SH-SY5Y (cell line): ENCODE results near the gene AGAP1.

Experiments used
- GATA2 ChIP-seq: IDR thresholded peaks from 2 replicates; pipeline ENCODE4 v1.6.1; 2011; ENCODE audit warnings: mild to moderate bottlenecking, low read depth, low read length
- GATA3 ChIP-seq: IDR thresholded peaks from 2 replicates; pipeline ENCODE4 v1.6.1; 2011; ENCODE audit warnings: low read depth, mild to moderate bottlenecking, low read length, moderate library complexity

GRCh38 chr2:235911633-235912233 is 417.9 kb downstream of the AGAP1 start:
- TF ChIP-seq GATA2 (no peak), GATA3 (no peak)
